Measurements from ENCODE around the gene YPEL1. TPM values are rescaled to one million over a fixed set of nuclear protein-coding genes. Genes with fewer than 3 reads are reported as not detected.
"Not testable (repeated sequence)": the region's sequence is repeated elsewhere in the genome, so short reads cannot be mapped to it uniquely, and the experiment has no call there.

YPEL1 gene
- total RNA-seq, 2 donors from 2014 or later, result 2.4 to 4.9 TPM

DNA sequence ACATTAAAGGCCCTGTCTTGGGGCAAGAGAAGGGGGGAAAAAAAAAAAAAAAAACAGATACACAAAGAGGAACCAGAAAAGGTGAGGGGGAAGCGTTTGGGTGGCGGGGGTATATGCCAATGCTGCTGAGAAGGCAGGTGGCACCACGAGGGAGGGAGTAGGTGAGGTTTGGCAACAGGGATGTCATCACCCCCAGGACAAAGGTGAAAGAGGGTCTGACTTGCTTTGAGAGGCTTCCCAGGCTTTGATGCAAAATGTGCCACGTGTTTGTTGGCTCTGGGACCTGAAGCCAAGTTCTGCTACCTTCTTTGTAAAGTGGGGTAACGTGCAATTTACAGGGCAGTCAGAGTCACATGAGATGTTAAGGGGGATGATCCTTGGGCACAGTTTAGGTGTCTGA, 4.1 kb downstream of the YPEL1 start:
- Mint-ChIP-seq H3K36me3 (no peaks in the 10 kb centered on the region), H3K9me3 (no peaks in the 10 kb centered on the region), H3K27ac (no peak overlapping the region)
- DNase-seq (ENCODE audit: low spot score in 2 of 2) (no peak), ATAC-seq (no peak)

DNA sequence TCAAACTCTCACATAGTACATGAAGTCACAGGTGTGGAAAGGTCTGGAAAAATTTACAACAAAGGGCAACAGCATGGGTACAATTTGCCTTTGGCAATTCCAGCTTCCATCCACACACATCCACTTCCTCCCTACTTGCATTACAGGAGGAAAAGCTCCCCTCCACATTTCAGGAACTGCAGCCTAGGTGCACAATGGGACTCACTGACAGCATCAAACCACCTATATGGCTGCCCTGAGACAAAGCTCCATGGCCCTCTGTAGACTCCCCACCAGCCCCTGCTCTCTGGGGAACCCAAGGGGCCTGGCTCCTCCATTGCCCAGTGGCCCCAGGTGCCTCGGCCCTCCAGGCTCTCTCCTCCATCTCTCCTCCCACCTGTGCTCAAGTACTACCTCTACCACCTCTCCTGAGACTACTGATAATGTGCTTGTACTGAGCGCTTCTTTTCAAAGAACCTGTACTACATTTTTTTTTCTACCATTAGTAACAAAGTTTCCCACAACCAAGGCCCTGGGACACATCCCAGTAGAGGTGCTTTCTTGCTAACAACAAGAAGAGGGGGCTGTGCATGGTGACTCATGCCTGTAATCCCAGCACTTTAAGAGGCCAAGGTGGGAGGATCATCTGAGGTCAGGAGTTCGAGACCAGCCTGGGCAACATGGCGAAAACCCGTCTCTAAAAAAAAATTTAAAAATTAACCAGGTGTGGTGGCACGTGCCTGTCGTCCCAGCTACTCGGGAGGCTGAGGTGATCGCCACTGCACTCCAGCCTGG, 4.9 kb downstream of the YPEL1 start:
- Mint-ChIP-seq H3K9me3 (no peaks in the 10 kb centered on the region), H3K36me3 (no peaks in the 10 kb centered on the region), H3K27ac (no peak overlapping the region)
- no peak for DNase-seq (ENCODE audit: low spot score in 2 of 2)
- no peak for ATAC-seq

DNA sequence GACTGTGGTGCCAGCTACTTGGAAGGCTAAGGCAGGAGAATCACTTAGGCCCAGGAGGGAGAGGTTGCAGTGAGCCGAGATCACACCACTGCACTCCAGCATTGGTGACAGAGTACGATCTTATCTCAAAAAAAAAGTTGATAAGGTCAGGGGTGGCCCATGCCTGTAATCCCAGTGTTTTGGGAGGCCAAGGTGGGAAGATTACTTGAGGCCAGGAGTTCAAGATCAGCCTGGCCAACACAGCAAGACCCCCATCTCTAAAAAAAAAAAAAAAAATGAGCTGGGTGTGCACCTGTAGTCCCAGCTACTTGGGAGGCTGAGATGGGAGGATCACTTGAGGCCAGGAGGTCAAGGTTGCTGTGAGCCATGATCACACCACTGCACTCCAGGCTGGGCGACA, 6.4 kb downstream of the YPEL1 start:
- H3K9me3 Mint-ChIP-seq; DNase-seq (ENCODE audit: low spot score in 2 of 2); H3K36me3 Mint-ChIP-seq; ATAC-seq; H3K27ac Mint-ChIP-seq: not testable (repeated sequence)

GRCh38 chr22:21728270-21728669, 7.3 kb downstream of the YPEL1 start:
- DNase-seq (ENCODE audit: low spot score in 2 of 2) (no peak), ATAC-seq (no peak)
- H3K27ac Mint-ChIP-seq, result no peak overlapping the region
- H3K36me3 Mint-ChIP-seq, result no peaks in the 10 kb centered on the region
- no peaks in the 10 kb centered on the region for H3K9me3 Mint-ChIP-seq

- H3K27ac Mint-ChIP-seq, result no peak overlapping the region
- DNase-seq (ENCODE audit: low spot score in 2 of 2), result no peak
- H3K36me3 Mint-ChIP-seq, result no peaks in the 10 kb centered on the region
- no peak for ATAC-seq
- no peaks in the 10 kb centered on the region for H3K9me3 Mint-ChIP-seq
These were observed 7.8 kb downstream of the YPEL1 start for GRCh38 chr22:21727768-21728167.

DNA sequence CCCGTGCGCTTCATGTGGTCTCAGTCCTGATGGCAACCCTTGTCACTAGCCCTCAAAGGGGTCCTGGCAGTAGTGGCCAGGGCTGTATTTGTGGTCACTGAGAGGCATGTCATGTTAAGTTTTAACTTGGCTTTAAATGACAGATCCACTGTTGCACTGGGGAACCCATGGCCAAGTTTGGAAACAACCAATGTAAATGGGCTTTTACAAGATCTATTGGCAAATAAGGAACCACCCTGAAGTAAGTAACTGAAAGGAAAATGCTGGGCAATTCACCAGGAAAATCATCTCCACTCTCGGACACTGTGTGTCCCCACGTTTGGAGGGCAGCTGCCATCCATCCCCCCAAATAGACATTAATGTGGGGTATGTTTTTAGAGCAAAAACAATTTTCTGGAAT, 8.4 kb downstream of the YPEL1 start:
- Mint-ChIP-seq H3K9me3 (no peaks in the 10 kb centered on the region), H3K27ac (no peak overlapping the region), H3K36me3 (no peaks in the 10 kb centered on the region)
- no peak for DNase-seq (ENCODE audit: low spot score in 2 of 2)
- no peak for ATAC-seq

DNA sequence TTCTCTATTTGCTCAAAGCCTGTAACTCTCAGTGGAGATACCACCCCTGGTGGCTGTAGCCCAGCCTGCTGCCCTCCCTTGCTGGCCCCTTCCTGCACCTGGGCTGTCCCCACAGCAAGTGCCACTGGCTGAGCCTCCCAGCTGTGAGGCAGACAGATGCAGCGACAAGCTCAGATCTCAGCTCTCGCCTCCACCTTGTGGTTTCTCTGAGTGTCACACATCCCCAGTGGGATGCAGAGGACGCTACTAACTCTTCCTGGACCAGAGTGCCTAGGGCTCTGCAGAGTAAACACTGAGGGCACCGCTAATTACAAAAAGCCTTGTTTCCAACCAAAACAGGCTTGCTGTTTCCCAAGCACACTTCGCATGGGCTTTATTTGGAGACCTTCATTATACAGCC, 8.9 kb downstream of the YPEL1 start:
- ATAC-seq, result peak; percentile 43 to 85
- no peaks in the 10 kb centered on the region for H3K9me3 Mint-ChIP-seq

DNA sequence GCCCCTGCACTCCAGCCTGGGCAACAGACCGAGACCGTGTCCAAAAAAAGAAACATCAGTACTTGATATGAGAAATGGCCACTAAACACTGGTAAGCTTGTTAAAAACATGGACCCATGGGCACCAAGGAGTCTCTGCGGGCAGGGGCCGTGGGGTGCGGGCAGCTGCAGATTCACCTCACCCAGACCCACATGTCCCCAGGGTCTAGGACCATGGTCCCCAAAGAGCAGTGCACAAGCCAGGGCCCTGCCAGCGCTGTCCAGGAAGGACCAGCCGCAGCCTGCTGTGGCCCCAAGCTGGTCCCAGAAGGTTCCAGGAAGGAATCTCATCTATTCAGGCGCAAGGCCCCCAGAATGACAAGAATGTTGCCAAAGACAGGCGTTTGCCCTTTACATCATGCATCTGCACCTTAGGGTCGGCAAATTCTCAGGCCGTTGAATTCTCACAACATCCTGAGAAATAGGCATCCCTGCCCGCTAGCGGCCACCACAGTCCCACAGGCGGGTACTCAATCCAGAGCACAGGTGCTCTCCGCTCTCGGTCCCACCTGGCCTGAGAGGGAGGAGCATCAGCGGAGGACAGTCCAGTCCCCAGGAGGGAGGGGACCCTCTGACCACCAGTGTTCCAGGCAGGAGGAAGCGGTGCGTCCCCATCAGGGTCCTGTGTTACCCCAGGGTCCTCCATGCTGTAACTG, 9.5 kb downstream of the YPEL1 start:
- Mint-ChIP-seq H3K9me3 (no peaks in the 10 kb centered on the region), H3K27ac (no peak overlapping the region), H3K36me3 (no peaks in the 10 kb centered on the region)
- ATAC-seq (no peak), DNase-seq (ENCODE audit: low spot score in 2 of 2) (no peak)

More for the DNA sequence above, 8.9 kb downstream of the YPEL1 start:
- no peaks in the 10 kb centered on the region for H3K36me3 Mint-ChIP-seq
- peak in 1 of 2 donors; percentile 43 for DNase-seq (ENCODE audit: low spot score in 2 of 2)
- no peak overlapping the region for H3K27ac Mint-ChIP-seq

DNA sequence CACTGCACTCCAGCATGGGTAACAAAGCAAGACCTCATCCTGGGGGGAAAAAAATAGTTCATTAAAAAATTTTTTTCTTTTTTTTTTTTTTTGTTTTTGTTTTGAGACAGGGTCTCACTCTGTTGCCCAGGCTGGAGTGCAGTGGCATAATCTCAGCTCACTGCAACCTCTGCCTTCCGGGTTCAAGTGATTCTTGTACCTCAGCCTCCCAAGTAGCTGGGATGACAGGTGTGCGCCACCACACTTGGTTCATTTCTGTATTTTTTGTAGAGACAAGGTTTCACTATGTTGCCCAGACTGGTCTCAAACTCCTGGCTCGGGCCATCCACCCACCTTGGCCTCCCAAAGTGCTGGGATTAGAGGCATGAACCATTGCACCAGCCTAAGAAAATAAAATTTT, 11.1 kb downstream of the YPEL1 start:
- not testable (repeated sequence) for DNase-seq (ENCODE audit: low spot score in 2 of 2); H3K9me3 Mint-ChIP-seq; H3K36me3 Mint-ChIP-seq; ATAC-seq; H3K27ac Mint-ChIP-seq

GRCh38 chr22:21721195-21721852, 14.3 kb downstream of the YPEL1 start:
- H3K27ac Mint-ChIP-seq, result peak overlapping the region in 1 of 2 donors; percentile 59
- H3K36me3 Mint-ChIP-seq; DNase-seq (ENCODE audit: low spot score in 2 of 2); ATAC-seq; H3K9me3 Mint-ChIP-seq: not testable (repeated sequence)

DNA sequence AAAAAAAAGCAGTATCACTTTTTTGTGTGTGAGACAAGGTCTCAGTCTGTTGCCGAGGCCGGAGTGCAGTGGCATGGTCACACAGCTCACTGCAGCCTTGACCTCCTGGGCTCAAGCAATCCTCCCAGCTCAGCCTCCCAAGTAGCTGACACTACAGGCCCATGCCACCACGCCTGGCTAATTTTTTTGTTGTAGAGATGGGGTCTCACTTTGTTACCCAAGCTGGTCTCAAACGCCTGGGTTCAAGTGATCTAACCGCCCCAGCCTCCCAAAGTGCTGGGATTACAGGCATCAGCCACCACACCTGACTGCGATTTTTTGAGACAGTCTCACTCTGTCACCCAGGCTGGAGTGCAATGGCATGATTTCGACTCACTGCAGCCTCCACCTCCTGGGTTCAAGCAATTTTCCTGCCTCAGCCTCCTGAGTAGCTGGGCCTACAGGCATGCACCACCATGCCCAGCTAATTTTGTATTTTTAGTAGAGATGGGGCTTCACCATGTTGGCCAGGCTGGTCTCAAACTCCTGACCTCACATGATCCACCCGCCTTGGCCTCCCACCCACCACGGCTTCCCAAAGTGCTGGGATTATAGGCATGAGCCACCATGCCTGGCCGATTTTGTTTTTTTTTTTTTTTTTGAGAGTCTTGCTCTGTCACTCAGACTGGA, 15.3 kb downstream of the YPEL1 start:
- not testable (repeated sequence) for H3K36me3 Mint-ChIP-seq; H3K27ac Mint-ChIP-seq; DNase-seq (ENCODE audit: low spot score in 2 of 2); H3K9me3 Mint-ChIP-seq; ATAC-seq

- Mint-ChIP-seq H3K36me3 (no peaks in the 10 kb centered on the region), H3K9me3 (no peaks in the 10 kb centered on the region), H3K27ac (no peak overlapping the region)
- ATAC-seq (no peak), DNase-seq (ENCODE audit: low spot score in 2 of 2) (no peak)
These were observed 16.6 kb downstream of the YPEL1 start for GRCh38 chr22:21719024-21719423.

DNA sequence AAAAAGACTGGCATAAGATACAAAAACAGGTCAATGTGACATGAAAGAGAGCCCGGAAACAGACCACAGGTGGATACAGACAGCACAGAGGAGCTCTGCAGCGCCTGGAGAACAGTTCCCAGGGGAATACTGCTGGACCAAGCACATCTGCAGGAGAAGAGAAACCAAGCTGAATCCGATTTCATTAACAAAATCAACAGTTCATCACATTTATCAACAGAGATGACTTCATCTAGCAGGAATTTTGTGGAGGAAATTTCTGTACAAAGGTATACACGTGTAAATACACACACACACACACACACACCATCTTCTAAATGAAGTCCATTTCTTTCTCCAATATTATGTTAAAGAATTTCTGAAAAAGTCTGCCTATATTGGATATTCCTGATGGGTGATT, 17.1 kb downstream of the YPEL1 start:
- Mint-ChIP-seq H3K36me3 (no peaks in the 10 kb centered on the region), H3K9me3 (no peaks in the 10 kb centered on the region), H3K27ac (no peak overlapping the region)
- DNase-seq (ENCODE audit: low spot score in 2 of 2) (no peak), ATAC-seq (no peak)

DNA sequence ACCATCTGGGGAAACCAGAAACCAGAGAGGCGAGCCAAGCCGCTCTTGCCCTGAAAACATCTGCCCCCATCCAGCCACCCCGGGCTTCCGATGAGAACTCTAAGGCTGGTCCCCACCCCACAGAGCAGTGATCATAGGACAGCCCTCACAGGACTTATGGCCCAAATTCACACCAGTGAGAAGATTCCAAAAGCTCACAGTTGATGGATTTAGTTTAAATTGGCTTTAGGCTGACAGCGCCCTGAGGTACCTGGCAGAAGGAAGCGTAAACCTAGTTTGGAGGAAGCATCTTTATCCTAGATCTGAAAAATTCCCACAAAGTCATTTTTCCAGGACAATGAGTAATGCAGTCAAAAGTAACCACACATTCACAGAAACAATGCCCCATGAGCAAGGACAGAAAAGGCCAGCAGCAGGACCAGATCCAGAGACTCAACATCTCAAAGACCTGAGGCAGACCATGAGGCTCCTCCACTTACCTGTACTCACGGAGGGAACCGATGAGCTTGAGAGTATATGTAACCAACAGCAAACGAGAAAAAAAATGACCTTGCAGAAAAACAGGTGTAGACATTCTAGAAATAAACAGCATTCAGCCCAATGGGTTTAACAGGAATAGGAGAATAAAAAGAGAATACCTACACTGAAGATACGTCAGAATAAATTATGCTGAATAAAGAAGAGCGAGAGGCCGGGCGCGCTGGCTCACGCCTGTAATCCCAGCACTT, 19.0 kb downstream of the YPEL1 start:
- not testable (repeated sequence) for H3K36me3 Mint-ChIP-seq; DNase-seq (ENCODE audit: low spot score in 2 of 2); ATAC-seq; H3K9me3 Mint-ChIP-seq; H3K27ac Mint-ChIP-seq

- ATAC-seq, result no peak
- Mint-ChIP-seq H3K36me3 (no peaks in the 10 kb centered on the region), H3K27ac (no peak overlapping the region), H3K9me3 (no peaks in the 10 kb centered on the region)
- DNase-seq (ENCODE audit: low spot score in 2 of 2), result no peak
These were observed 20.8 kb downstream of the YPEL1 start for GRCh38 chr22:21714786-21715185.

- Mint-ChIP-seq H3K27ac (no peak overlapping the region), H3K9me3 (no peaks in the 10 kb centered on the region), H3K36me3 (no peaks in the 10 kb centered on the region)
- no peak for ATAC-seq
- no peak for DNase-seq (ENCODE audit: low spot score in 2 of 2)
These were observed 21.4 kb downstream of the YPEL1 start for GRCh38 chr22:21714059-21714770.

All from activated naive CD4-positive, alpha-beta T cell treated with anti-CD3 and anti-CD28 coated beads, Interleukin-2, amount 50 U/mL, for 72 hours (primary cell).